Ishikawa (cell line): ENCODE results near the gene LBHD2.

Experiments used
- CEBPB ChIP-seq: IDR thresholded peaks from 2 replicates; pipeline ENCODE4 v1.6.1; 2012
- EGR1 ChIP-seq: IDR thresholded peaks from 2 replicates; pipeline ENCODE4 v1.6.1; 2012
- EP300 ChIP-seq: IDR thresholded peaks from 2 replicates; pipeline ENCODE4 v1.6.1; 2012; ENCODE audit warnings: borderline replicate concordance
- FOXM1 ChIP-seq: IDR thresholded peaks from 2 replicates; pipeline ENCODE4 v1.6.1; 2012; ENCODE audit warnings: low read depth, borderline replicate concordance
- NFIC ChIP-seq: IDR thresholded peaks from 2 replicates; pipeline ENCODE4 v1.6.1; 2012
- RAD21 ChIP-seq: IDR thresholded peaks from 2 replicates; pipeline ENCODE4 v1.6.1; 2012; ENCODE audit warnings: low read depth
- TAF1 ChIP-seq: IDR thresholded peaks from 2 replicates; pipeline ENCODE4 v1.6.1; 2012; ENCODE audit warnings: low read depth, mild to moderate bottlenecking
- TEAD4 ChIP-seq: IDR thresholded peaks from 2 replicates; pipeline ENCODE4 v1.6.1; 2012
- YY1 ChIP-seq: IDR thresholded peaks from 2 replicates; pipeline ENCODE4 v1.6.1; 2012; ENCODE audit warnings: low read depth
- ZBTB7A ChIP-seq: IDR thresholded peaks from 2 replicates; pipeline ENCODE4 v1.6.1; 2012; ENCODE audit warnings: low read depth
- TF ChIP-seq, protein P1 (sequence below): IDR thresholded peaks from 2 replicates; pipeline ENCODE4 v1.6.1; 2012; ENCODE audit warnings: low read depth, mild to moderate bottlenecking
- TF ChIP-seq, protein P2 (sequence below): IDR thresholded peaks from 2 replicates; pipeline ENCODE4 v1.6.1; 2012
- TF ChIP-seq, protein P3 (sequence below): IDR thresholded peaks from 2 replicates; pipeline ENCODE4 v1.6.1; 2012

DNA sequence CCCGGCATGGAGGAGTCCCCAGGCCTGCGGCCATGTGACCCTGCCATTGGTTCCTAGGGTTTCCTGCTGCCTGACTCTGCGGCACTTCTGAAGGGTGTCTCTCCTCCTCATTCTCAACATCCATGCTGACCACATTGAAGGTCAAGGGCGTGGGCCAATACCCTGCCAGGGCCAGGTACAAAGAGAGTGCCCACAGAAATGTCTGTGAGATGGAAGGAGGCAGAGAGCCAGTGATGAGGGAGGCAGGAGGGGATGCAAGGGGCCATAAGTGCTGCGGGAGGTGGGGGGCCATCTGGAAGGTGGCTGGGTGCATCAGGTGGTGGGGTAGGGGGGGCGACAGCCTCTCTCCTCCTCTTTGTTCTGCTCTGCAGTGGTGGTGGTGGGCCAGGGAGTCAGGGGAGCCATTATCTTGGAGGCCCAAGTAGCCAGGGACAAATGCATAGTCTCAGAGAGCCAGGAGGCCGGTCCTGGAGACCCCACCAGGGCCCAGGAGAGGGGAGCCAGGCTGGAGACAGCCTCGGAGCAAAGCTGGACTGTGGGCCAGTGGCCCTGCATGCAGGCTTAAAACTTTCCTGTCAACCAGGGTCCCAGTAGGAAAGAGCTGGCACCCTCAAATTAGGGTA lies 13.6 kb upstream of the LBHD2 start:
- TF ChIP-seq ZBTB7A (no peak), EP300 (no peak), RAD21 (no peak), TEAD4 (no peak), TAF1 (no peak), FOXM1 (no peak), CEBPB (no peak), NFIC (no peak), EGR1 (no peak), YY1 (no peak)
- TF ChIP-seq, protein P1, sequence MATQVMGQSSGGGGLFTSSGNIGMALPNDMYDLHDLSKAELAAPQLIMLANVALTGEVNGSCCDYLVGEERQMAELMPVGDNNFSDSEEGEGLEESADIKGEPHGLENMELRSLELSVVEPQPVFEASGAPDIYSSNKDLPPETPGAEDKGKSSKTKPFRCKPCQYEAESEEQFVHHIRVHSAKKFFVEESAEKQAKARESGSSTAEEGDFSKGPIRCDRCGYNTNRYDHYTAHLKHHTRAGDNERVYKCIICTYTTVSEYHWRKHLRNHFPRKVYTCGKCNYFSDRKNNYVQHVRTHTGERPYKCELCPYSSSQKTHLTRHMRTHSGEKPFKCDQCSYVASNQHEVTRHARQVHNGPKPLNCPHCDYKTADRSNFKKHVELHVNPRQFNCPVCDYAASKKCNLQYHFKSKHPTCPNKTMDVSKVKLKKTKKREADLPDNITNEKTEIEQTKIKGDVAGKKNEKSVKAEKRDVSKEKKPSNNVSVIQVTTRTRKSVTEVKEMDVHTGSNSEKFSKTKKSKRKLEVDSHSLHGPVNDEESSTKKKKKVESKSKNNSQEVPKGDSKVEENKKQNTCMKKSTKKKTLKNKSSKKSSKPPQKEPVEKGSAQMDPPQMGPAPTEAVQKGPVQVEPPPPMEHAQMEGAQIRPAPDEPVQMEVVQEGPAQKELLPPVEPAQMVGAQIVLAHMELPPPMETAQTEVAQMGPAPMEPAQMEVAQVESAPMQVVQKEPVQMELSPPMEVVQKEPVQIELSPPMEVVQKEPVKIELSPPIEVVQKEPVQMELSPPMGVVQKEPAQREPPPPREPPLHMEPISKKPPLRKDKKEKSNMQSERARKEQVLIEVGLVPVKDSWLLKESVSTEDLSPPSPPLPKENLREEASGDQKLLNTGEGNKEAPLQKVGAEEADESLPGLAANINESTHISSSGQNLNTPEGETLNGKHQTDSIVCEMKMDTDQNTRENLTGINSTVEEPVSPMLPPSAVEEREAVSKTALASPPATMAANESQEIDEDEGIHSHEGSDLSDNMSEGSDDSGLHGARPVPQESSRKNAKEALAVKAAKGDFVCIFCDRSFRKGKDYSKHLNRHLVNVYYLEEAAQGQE = no peak
- TF ChIP-seq, protein P2, sequence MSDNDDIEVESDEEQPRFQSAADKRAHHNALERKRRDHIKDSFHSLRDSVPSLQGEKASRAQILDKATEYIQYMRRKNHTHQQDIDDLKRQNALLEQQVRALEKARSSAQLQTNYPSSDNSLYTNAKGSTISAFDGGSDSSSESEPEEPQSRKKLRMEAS = no peak
- TF ChIP-seq, protein P3, sequence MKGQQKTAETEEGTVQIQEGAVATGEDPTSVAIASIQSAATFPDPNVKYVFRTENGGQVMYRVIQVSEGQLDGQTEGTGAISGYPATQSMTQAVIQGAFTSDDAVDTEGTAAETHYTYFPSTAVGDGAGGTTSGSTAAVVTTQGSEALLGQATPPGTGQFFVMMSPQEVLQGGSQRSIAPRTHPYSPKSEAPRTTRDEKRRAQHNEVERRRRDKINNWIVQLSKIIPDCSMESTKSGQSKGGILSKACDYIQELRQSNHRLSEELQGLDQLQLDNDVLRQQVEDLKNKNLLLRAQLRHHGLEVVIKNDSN = no peak
